ENCODE results near the gene ZNF554.
A peak's percentile ranks its signal among the peaks of the same experiment; 100 is the strongest.

ZNF554 gene

GRCh38 chr19:2782936-2783780, 36.5 kb upstream of the ZNF554 start, which contains the start of gene SGTA:
SGTA (minus strand) TSS chr19:2783273; CDS start chr19:2769068, 14,205 bp downstream.
- H2AK5ac ChIP-seq (ENCODE audit: low read length) = no peak within 1 kb of the TSS
- no peaks in the 10 kb centered on the region for H3K36me3 ChIP-seq (ENCODE audit: control insufficient read depth, insufficient read depth, low read length)
- H3K4ac ChIP-seq (ENCODE audit: low read depth, low read length) = peak within 1 kb of the TSS; percentile 72
- WGBS (ENCODE audit: extremely low coverage, insufficient coverage, low lambda C conversion rate) = no CpG with 5 or more reads among the region's 68 CpGs
- peaks cover 9% of the 10 kb centered on the region for H3K79me1 ChIP-seq (ENCODE audit: low read length)
- peak within 1 kb of the TSS; percentile 84 for H3K9ac ChIP-seq (ENCODE audit: low read length)
- H3K18ac ChIP-seq (ENCODE audit: low read length) = peak within 1 kb of the TSS; percentile 77
- H4K8ac ChIP-seq (ENCODE audit: low read depth, low read length) = no peak within 1 kb of the TSS
- H2BK5ac ChIP-seq (ENCODE audit: low read length) = no peak within 1 kb of the TSS
- peaks cover 72% of the 10 kb centered on the region for H3K79me2 ChIP-seq (ENCODE audit: control insufficient read depth, insufficient read depth, low read length)
- H3K4me3 ChIP-seq (ENCODE audit: low read length) = peak within 1 kb of the TSS; percentile 86
- no peak within 1 kb of the TSS for H3K27ac ChIP-seq (ENCODE audit: low read depth, low read length)
- H2BK15ac ChIP-seq (replicated peaks; ENCODE audit: low read depth) = no peak within 1 kb of the TSS
- peaks cover 2% of the 10 kb centered on the region for H3K4me1 ChIP-seq (ENCODE audit: control insufficient read depth, low read depth, low read length)
- peak within 1 kb of the TSS; percentile 8 for H4K5ac ChIP-seq (ENCODE audit: low read length)
- peak; percentile 100 for DNase-seq
- H3K23ac ChIP-seq (ENCODE audit: low read length) = no peak within 1 kb of the TSS
- no peaks in the 10 kb centered on the region for H3K27me3 ChIP-seq (ENCODE audit: insufficient read depth, low read length, poor library complexity)
- peak within 1 kb of the TSS; percentile 94 for H3K56ac ChIP-seq (ENCODE audit: low read length)
- H3K4me2 ChIP-seq (ENCODE audit: low read length) = peak within 1 kb of the TSS; percentile 64
- no peak within 1 kb of the TSS for H2BK120ac ChIP-seq (ENCODE audit: low read depth, low read length)

DNA sequence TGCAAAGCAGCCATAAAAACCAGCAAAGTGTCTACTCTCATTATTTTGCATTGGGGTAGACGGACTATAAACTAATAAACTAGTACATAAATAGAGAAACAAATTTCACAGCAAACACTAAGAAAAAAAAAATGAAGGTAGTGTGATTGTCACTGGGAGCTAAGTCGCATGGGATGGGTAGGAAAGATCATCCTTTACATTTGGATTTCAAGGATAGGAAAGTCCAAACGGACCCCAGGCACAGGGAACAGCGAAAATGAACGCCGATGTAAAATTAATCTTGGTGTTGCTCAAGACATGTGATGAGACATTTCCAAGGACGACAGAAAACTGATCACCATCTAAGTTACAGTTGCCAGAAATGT, 35.9 kb upstream of the ZNF554 start:
- Histone ChIP-seq H3K56ac (ENCODE audit: low read length) (peak overlapping the region; percentile 3), H3K27me3 (ENCODE audit: insufficient read depth, low read length, poor library complexity) (no peaks in the 10 kb centered on the region), H3K79me1 (ENCODE audit: low read length) (peaks cover 10% of the 10 kb centered on the region), H2BK120ac (ENCODE audit: low read depth, low read length) (no peak overlapping the region), H2BK5ac (ENCODE audit: low read length) (no peak overlapping the region), H2AK5ac (ENCODE audit: low read length) (no peak overlapping the region), H3K23ac (ENCODE audit: low read length) (no peak overlapping the region), H4K8ac (ENCODE audit: low read depth, low read length) (no peak overlapping the region), H2BK15ac (replicated peaks; ENCODE audit: low read depth) (no peak overlapping the region), H3K9ac (ENCODE audit: low read length) (peak overlapping the region; percentile 0), H3K36me3 (ENCODE audit: control insufficient read depth, insufficient read depth, low read length) (no peaks in the 10 kb centered on the region), H3K18ac (ENCODE audit: low read length) (no peak overlapping the region), H3K4ac (ENCODE audit: low read depth, low read length) (no peak overlapping the region), H3K4me1 (ENCODE audit: control insufficient read depth, low read depth, low read length) (peaks cover 2% of the 10 kb centered on the region), H3K4me2 (ENCODE audit: low read length) (no peak overlapping the region), H3K27ac (ENCODE audit: low read depth, low read length) (no peak overlapping the region), H3K79me2 (ENCODE audit: control insufficient read depth, insufficient read depth, low read length) (peaks cover 68% of the 10 kb centered on the region), H3K4me3 (ENCODE audit: low read length) (no peak overlapping the region), H4K5ac (ENCODE audit: low read length) (peak overlapping the region; percentile 8)
- WGBS (ENCODE audit: extremely low coverage, insufficient coverage, low lambda C conversion rate) = no CpG with 5 or more reads among the region's 7 CpGs
- no peak for DNase-seq

- peaks cover 55% of the 10 kb centered on the region for H3K79me2 ChIP-seq (ENCODE audit: control insufficient read depth, insufficient read depth, low read length)
- no peak within 1 kb of the TSS for H2BK15ac ChIP-seq (replicated peaks; ENCODE audit: low read depth)
These were observed 34.2 kb upstream of the ZNF554 start, which contains the start of gene THOP1 for GRCh38 chr19:2785244-2785997. THOP1 (plus strand) TSS chr19:2785503; CDS start chr19:2785663, 160 bp downstream.

GRCh38 chr19:2787115-2787514, 32.6 kb upstream of the ZNF554 start:
- peaks cover 4% of the 10 kb centered on the region for H3K36me3 ChIP-seq (ENCODE audit: control insufficient read depth, insufficient read depth, low read length)
- H3K79me1 ChIP-seq (ENCODE audit: low read length) = peaks cover 16% of the 10 kb centered on the region
- H3K27ac ChIP-seq (ENCODE audit: low read depth, low read length) = no peak overlapping the region
- H3K79me2 ChIP-seq (ENCODE audit: control insufficient read depth, insufficient read depth, low read length) = peaks cover 38% of the 10 kb centered on the region
- no peak overlapping the region for H3K56ac ChIP-seq (ENCODE audit: low read length)
- no peak overlapping the region for H3K18ac ChIP-seq (ENCODE audit: low read length)
- no peak overlapping the region for H3K23ac ChIP-seq (ENCODE audit: low read length)
- H2AK5ac ChIP-seq (ENCODE audit: low read length) = no peak overlapping the region
- no peak overlapping the region for H4K5ac ChIP-seq (ENCODE audit: low read length)
- no peak overlapping the region for H3K9ac ChIP-seq (ENCODE audit: low read length)
- no peaks in the 10 kb centered on the region for H3K27me3 ChIP-seq (ENCODE audit: insufficient read depth, low read length, poor library complexity)
- no peak overlapping the region for H2BK120ac ChIP-seq (ENCODE audit: low read depth, low read length)
- no peaks in the 10 kb centered on the region for H3K4me1 ChIP-seq (ENCODE audit: control insufficient read depth, low read depth, low read length)
- H4K8ac ChIP-seq (ENCODE audit: low read depth, low read length) = no peak overlapping the region
- H2BK15ac ChIP-seq (replicated peaks; ENCODE audit: low read depth) = no peak overlapping the region
- DNase-seq = no peak
- no peak overlapping the region for H3K4me3 ChIP-seq (ENCODE audit: low read length)
- H3K4me2 ChIP-seq (ENCODE audit: low read length) = no peak overlapping the region
- no CpG with 5 or more reads among the region's 8 CpGs for WGBS (ENCODE audit: extremely low coverage, insufficient coverage, low lambda C conversion rate)
- no peak overlapping the region for H2BK5ac ChIP-seq (ENCODE audit: low read length)
- no peak overlapping the region for H3K4ac ChIP-seq (ENCODE audit: low read depth, low read length)

More at GRCh38 chr19:2785244-2785997, 34.2 kb upstream of the ZNF554 start, which contains the start of gene THOP1:
- Histone ChIP-seq H3K4me1 (ENCODE audit: control insufficient read depth, low read depth, low read length) (peaks cover 2% of the 10 kb centered on the region), H3K36me3 (ENCODE audit: control insufficient read depth, insufficient read depth, low read length) (peaks cover under 1% of the 10 kb centered on the region), H4K8ac (ENCODE audit: low read depth, low read length) (no peak within 1 kb of the TSS), H4K5ac (ENCODE audit: low read length) (no peak within 1 kb of the TSS), H3K18ac (ENCODE audit: low read length) (peak within 1 kb of the TSS; percentile 35), H3K4me3 (ENCODE audit: low read length) (peak within 1 kb of the TSS; percentile 76), H2AK5ac (ENCODE audit: low read length) (no peak within 1 kb of the TSS), H3K27me3 (ENCODE audit: insufficient read depth, low read length, poor library complexity) (no peaks in the 10 kb centered on the region), H3K56ac (ENCODE audit: low read length) (peak within 1 kb of the TSS; percentile 92), H2BK5ac (ENCODE audit: low read length) (no peak within 1 kb of the TSS), H3K27ac (ENCODE audit: low read depth, low read length) (no peak within 1 kb of the TSS), H3K4ac (ENCODE audit: low read depth, low read length) (peak within 1 kb of the TSS; percentile 73), H3K9ac (ENCODE audit: low read length) (peak within 1 kb of the TSS; percentile 96), H2BK120ac (ENCODE audit: low read depth, low read length) (no peak within 1 kb of the TSS), H3K23ac (ENCODE audit: low read length) (peak within 1 kb of the TSS; percentile 57), H3K79me1 (ENCODE audit: low read length) (peaks cover 14% of the 10 kb centered on the region), H3K4me2 (ENCODE audit: low read length) (peak within 1 kb of the TSS; percentile 96)
- peak; percentile 99 for DNase-seq
- no CpG with 5 or more reads among the region's 78 CpGs for WGBS (ENCODE audit: extremely low coverage, insufficient coverage, low lambda C conversion rate)

- H4K5ac ChIP-seq (ENCODE audit: low read length) = no peak overlapping the region
- H3K36me3 ChIP-seq (ENCODE audit: control insufficient read depth, insufficient read depth, low read length) = peaks cover 4% of the 10 kb centered on the region
- H2AK5ac ChIP-seq (ENCODE audit: low read length) = no peak overlapping the region
- no peak overlapping the region for H3K27ac ChIP-seq (ENCODE audit: low read depth, low read length)
- no peak overlapping the region for H3K4me3 ChIP-seq (ENCODE audit: low read length)
- H2BK5ac ChIP-seq (ENCODE audit: low read length) = no peak overlapping the region
- H2BK120ac ChIP-seq (ENCODE audit: low read depth, low read length) = no peak overlapping the region
- H3K79me1 ChIP-seq (ENCODE audit: low read length) = peaks cover 16% of the 10 kb centered on the region
- no peak overlapping the region for H3K4ac ChIP-seq (ENCODE audit: low read depth, low read length)
- no peaks in the 10 kb centered on the region for H3K27me3 ChIP-seq (ENCODE audit: insufficient read depth, low read length, poor library complexity)
- H3K9ac ChIP-seq (ENCODE audit: low read length) = no peak overlapping the region
- no peak for DNase-seq
- H3K18ac ChIP-seq (ENCODE audit: low read length) = no peak overlapping the region
- H3K79me2 ChIP-seq (ENCODE audit: control insufficient read depth, insufficient read depth, low read length) = peaks cover 29% of the 10 kb centered on the region
- no peak overlapping the region for H3K56ac ChIP-seq (ENCODE audit: low read length)
- no peaks in the 10 kb centered on the region for H3K4me1 ChIP-seq (ENCODE audit: control insufficient read depth, low read depth, low read length)
- H3K23ac ChIP-seq (ENCODE audit: low read length) = no peak overlapping the region
- no peak overlapping the region for H4K8ac ChIP-seq (ENCODE audit: low read depth, low read length)
- no CpG with 5 or more reads among the region's 5 CpGs for WGBS (ENCODE audit: extremely low coverage, insufficient coverage, low lambda C conversion rate)
- H3K4me2 ChIP-seq (ENCODE audit: low read length) = no peak overlapping the region
- H2BK15ac ChIP-seq (replicated peaks; ENCODE audit: low read depth) = no peak overlapping the region
These were observed 31.4 kb upstream of the ZNF554 start for GRCh38 chr19:2788237-2788636.
